Cardiac muscle cell (in vitro differentiated cells and primary cell): ENCODE results near the gene TBC1D17. TPM values are rescaled to one million over a fixed set of nuclear protein-coding genes. Genes with fewer than 3 reads are reported as not detected.

Experiments used
- DNase-seq, 2 donors: peaks; one replicate each; pipeline versions ENCODE4 v3.0.0 to v3.0.0-alpha.2; 2010 to 2017; ENCODE audit warnings: low read depth in 1 of 2, low spot score in 1 of 2
- H3K27ac ChIP-seq: fragments of 200-600 bp; sonication (generic); 2 replicates; pipeline ENCODE4 v1.5.1; 2016
- H3K27me3 ChIP-seq: fragments of 200-600 bp; sonication (generic); 2 replicates; pipeline ENCODE4 v1.6.0; 2016; ENCODE audit warnings: control low read depth
- H3K36me3 ChIP-seq: fragments of 200-600 bp; sonication (generic); 2 replicates; pipeline ENCODE4 v1.5.1; 2016; ENCODE audit warnings: control low read depth
- H3K4me1 ChIP-seq: fragments of 200-600 bp; sonication (generic); 2 replicates; pipeline ENCODE4 v1.8.1; 2017; ENCODE audit warnings: low read depth, mild to moderate bottlenecking, mixed run types
- H3K4me3 ChIP-seq: fragments of 200-600 bp; sonication (generic); 2 replicates; pipeline ENCODE4 v1.5.1; 2016; ENCODE audit warnings: mild to moderate bottlenecking
- H3K9me3 ChIP-seq: fragments of 200-600 bp; sonication (generic); 2 replicates; pipeline ENCODE4 v1.5.1; 2017; ENCODE audit warnings: low read depth, mild to moderate bottlenecking, control low read depth
- polyA plus RNA-seq: library from polyadenylated mRNA; unstranded; fragments of >200 nt; fragmentation: Nextera tagmentation; extraction: Ambion mirVana; gene quantifications from 2 replicates; pipeline ENCODE4 v1.2.1, GENCODE V29; 2016
- total RNA-seq: library from RNA; depleted of rRNA; stranded (reverse); fragments of >200 nt; gene quantifications from 2 replicates; pipeline ENCODE4 v1.2.3, GENCODE V29; 2016
- TF ChIP-seq, protein P1 (sequence below): IDR thresholded peaks from 2 replicates; pipeline ENCODE4 v1.5.1; 2012; ENCODE audit warnings: low read depth, mild to moderate bottlenecking, low read length

Gene TBC1D17
- total and polyA plus RNA-seq, 2 experiments from 2014 or later: 26.8 to 52.5 TPM

- TF ChIP-seq, protein P1, sequence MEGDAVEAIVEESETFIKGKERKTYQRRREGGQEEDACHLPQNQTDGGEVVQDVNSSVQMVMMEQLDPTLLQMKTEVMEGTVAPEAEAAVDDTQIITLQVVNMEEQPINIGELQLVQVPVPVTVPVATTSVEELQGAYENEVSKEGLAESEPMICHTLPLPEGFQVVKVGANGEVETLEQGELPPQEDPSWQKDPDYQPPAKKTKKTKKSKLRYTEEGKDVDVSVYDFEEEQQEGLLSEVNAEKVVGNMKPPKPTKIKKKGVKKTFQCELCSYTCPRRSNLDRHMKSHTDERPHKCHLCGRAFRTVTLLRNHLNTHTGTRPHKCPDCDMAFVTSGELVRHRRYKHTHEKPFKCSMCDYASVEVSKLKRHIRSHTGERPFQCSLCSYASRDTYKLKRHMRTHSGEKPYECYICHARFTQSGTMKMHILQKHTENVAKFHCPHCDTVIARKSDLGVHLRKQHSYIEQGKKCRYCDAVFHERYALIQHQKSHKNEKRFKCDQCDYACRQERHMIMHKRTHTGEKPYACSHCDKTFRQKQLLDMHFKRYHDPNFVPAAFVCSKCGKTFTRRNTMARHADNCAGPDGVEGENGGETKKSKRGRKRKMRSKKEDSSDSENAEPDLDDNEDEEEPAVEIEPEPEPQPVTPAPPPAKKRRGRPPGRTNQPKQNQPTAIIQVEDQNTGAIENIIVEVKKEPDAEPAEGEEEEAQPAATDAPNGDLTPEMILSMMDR: no peak
- H3K4me3 ChIP-seq: no peak overlapping the region
- peaks cover 37% of the 10 kb centered on the region for H3K36me3 ChIP-seq
- no peak for DNase-seq
- H3K27ac ChIP-seq: no peak overlapping the region
- no peaks in the 10 kb centered on the region for H3K27me3 ChIP-seq
- no peaks in the 10 kb centered on the region for H3K4me1 ChIP-seq
- H3K9me3 ChIP-seq: no peaks in the 10 kb centered on the region
These were observed 4.3 kb downstream of the TBC1D17 start for GRCh38 chr19:49881672-49882394.

DNA sequence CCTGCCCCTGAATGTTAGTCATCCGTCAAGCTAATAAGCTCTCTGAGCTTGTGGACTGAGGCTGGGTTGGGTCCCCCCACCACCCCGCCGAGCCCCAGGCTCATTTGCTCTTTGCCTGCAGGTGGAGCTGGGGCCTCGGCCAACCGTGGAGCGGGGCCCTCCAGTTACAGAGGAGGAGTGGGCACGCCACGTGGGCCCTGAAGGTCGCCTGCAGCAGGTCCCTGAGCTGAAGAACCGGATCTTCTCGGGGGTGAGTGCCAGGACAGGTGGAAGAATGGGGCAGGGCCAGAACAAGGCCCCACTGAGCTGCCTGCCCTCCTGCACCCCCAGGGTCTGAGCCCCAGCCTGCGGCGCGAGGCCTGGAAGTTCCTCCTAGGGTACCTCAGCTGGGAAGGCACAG is 5.1 kb downstream of the TBC1D17 start:
- H3K36me3 ChIP-seq: peaks cover 37% of the 10 kb centered on the region
- TF ChIP-seq, protein P1: no peak
- H3K27ac ChIP-seq: no peak overlapping the region
- H3K4me1 ChIP-seq: no peaks in the 10 kb centered on the region
- H3K4me3 ChIP-seq: no peak overlapping the region
- DNase-seq: no peak
- H3K9me3 ChIP-seq: no peaks in the 10 kb centered on the region
- H3K27me3 ChIP-seq: no peaks in the 10 kb centered on the region

GRCh38 chr19:49883094-49883493 is 5.6 kb downstream of the TBC1D17 start:
- H3K4me1 ChIP-seq: no peaks in the 10 kb centered on the region
- TF ChIP-seq, protein P1: no peak
- no peak overlapping the region for H3K27ac ChIP-seq
- H3K4me3 ChIP-seq: no peak overlapping the region
- no peaks in the 10 kb centered on the region for H3K9me3 ChIP-seq
- peaks cover 37% of the 10 kb centered on the region for H3K36me3 ChIP-seq
- H3K27me3 ChIP-seq: no peaks in the 10 kb centered on the region
- no peak for DNase-seq

GRCh38 chr19:49884109-49884508 is 6.6 kb downstream of the TBC1D17 start:
- no peak for DNase-seq
- TF ChIP-seq, protein P1: no peak
- Histone ChIP-seq H3K4me1 (no peaks in the 10 kb centered on the region), H3K27me3 (no peaks in the 10 kb centered on the region), H3K9me3 (no peaks in the 10 kb centered on the region), H3K4me3 (no peak overlapping the region), H3K27ac (no peak overlapping the region), H3K36me3 (peaks cover 37% of the 10 kb centered on the region)

DNA sequence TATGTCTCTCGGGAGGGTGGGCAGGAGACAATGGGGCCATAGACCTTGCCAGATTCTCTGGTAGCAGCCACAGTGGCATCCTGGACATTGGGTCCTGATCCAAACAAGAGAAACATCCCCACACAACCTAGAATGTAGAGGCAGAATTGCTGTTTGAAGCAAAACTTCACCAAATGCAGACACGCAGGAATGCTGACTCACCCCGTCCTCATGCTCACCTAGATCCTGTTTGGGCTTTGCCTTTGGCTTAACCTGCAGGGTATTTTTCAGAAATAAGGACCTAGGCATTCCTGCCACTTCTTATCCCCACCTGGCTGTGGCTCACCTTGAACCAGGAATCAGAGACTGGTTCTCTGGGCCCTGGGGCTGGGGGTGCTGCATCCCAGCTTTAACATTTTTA is 7.3 kb downstream of the TBC1D17 start:
- H3K36me3 ChIP-seq: peaks cover 37% of the 10 kb centered on the region
- no peak overlapping the region for H3K4me3 ChIP-seq
- no peak for DNase-seq
- no peaks in the 10 kb centered on the region for H3K27me3 ChIP-seq
- TF ChIP-seq, protein P1: no peak
- no peaks in the 10 kb centered on the region for H3K9me3 ChIP-seq
- no peaks in the 10 kb centered on the region for H3K4me1 ChIP-seq
- H3K27ac ChIP-seq: no peak overlapping the region
